ENCODE measurements around the gene KCNB1. TPM values are rescaled to one million over a fixed set of nuclear protein-coding genes. Genes with fewer than 3 reads are reported as not detected.

KCNB1 gene
- polyA plus RNA-seq, 5 donors: 0.41 to 0.64 (median 0.50) TPM

- no peak for DNase-seq
These were observed 90.8 kb downstream of the KCNB1 start for GRCh38 chr20:49391404-49392245.

GRCh38 chr20:49389854-49390253, 92.6 kb downstream of the KCNB1 start:
- no peak for DNase-seq

GRCh38 chr20:49388744-49389143, 93.7 kb downstream of the KCNB1 start:
- DNase-seq: no peak

GRCh38 chr20:49387581-49387939, 94.9 kb downstream of the KCNB1 start:
- no peak for DNase-seq

- DNase-seq: no peak
These were observed 95.5 kb downstream of the KCNB1 start for GRCh38 chr20:49386848-49387580.

GRCh38 chr20:49385465-49385864, 97.0 kb downstream of the KCNB1 start:
- no peak for DNase-seq

GRCh38 chr20:49384437-49385434, 97.7 kb downstream of the KCNB1 start:
- DNase-seq: no peak

GRCh38 chr20:49381558-49382493, 100.6 kb downstream of the KCNB1 start:
- DNase-seq: peak; percentile 67 to 70

- DNase-seq: no peak
These were observed 102.1 kb downstream of the KCNB1 start for GRCh38 chr20:49380337-49380780.

- no peak for DNase-seq
These were observed 103.1 kb downstream of the KCNB1 start for GRCh38 chr20:49379338-49379737.

GRCh38 chr20:49377326-49377725, 105.1 kb downstream of the KCNB1 start:
- no peak for DNase-seq

GRCh38 chr20:49375170-49375569, 107.3 kb downstream of the KCNB1 start:
- no peak for DNase-seq

GRCh38 chr20:49372095-49372734, 110.3 kb downstream of the KCNB1 start:
- DNase-seq: no peak

GRCh38 chr20:49368596-49368995, 113.9 kb downstream of the KCNB1 start:
- no peak for DNase-seq

GRCh38 chr20:49367113-49367512, 115.4 kb downstream of the KCNB1 start:
- DNase-seq: no peak

GRCh38 chr20:49366687-49367086, 115.8 kb downstream of the KCNB1 start:
- DNase-seq: no peak

- no peak for DNase-seq
These were observed 120.4 kb downstream of the KCNB1 start for GRCh38 chr20:49361862-49362660.

GRCh38 chr20:49360242-49360968, 122.1 kb downstream of the KCNB1 start:
- DNase-seq: no peak

- DNase-seq: no peak
These were observed 125.8 kb downstream of the KCNB1 start for GRCh38 chr20:49356676-49357075.

All from right lung (tissue), 5 donors.